ENCODE measurements around the gene ATP1B2.

ATP1B2 gene

DNA sequence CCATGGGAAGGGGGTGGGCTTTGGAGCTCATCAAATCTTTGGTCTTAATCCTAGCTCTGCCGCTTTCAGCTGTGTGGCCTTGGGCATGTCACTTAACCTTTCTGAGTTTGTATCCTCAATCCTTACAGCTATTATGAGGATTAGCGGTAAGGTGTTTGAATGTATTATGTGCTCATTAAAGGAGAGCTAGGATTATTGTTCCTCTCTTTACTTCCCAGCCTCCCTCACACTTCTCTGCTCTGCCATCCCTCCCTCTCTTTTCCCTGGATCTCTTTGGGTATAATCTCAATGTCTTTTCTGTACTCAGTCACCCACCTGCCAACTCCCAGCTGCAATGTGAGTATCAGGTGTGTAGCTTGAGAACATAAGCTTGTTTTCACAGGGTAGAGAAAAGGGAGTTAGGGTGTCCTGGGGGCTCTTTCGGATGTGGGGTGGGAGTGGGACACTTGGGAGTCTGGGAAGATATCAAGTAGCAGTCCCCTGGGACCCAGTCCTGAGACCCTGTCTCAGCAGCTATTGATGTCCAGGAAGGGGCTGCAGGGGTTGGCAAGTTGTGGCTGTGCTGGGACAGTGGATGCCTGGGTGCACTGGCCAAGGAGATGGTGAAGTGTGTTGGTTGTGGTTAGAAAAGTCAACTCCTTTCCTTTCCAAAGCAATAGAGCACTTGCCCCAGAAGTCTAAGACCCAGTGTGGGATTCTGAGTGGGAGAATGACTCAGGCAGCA is 56.1 kb downstream of the ATP1B2 start:
- FAIRE-seq (no peak), DNase-seq (ENCODE audit: insufficient read length, low spot score) (no peak)
